GM21423 (cell line): ENCODE measurements around the gene ZCCHC3.

Experiments
- ATAC-seq: cut with Tn5 transposase; IDR thresholded peaks from one replicate; pipeline ENCODE4 v1.9.1; 2021; ENCODE audit warnings: mild to moderate bottlenecking, moderate library complexity; ENCODE audit not compliant: unreplicated experiment

Gene ZCCHC3

DNA sequence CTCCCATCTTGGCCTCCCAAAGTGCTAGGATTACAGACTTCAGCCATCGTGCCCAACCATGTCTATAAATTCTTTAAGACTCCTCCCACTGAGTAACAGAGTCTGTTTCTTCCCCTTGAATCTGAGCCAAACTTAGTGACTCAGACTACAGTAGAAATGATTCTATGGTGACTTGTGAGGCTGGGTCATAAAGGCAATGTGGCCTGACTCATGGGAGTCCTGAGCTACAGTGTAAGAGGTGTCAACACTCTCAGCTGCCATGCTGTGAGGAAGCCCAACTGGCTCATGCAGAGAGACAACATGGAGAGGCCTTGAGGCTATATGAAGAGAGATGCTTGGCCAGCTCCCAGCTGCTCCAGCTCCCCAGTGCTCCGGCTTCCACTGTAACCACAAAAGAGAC lies 44.3 kb downstream of the ZCCHC3 start:
- ATAC-seq: no peak

DNA sequence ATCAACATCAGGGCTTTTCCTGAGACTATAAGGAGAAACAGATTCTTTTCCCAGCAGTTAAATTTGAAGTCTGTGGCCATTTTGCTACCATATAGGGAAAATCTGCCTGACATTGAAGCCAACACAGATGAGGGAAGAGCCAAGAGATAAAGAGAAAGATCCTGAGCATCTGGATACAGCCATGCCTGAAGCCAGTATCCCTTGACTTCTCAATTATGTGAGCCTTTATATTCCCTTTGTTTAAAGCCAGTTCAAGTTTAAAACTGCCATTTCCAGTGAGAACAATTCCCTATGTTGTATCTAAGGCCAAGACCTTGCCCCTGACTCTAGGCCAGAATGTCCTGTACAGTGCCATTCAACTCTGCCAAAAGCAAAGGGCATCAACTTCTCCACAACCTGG lies 45.7 kb downstream of the ZCCHC3 start:
- no peak for ATAC-seq

DNA sequence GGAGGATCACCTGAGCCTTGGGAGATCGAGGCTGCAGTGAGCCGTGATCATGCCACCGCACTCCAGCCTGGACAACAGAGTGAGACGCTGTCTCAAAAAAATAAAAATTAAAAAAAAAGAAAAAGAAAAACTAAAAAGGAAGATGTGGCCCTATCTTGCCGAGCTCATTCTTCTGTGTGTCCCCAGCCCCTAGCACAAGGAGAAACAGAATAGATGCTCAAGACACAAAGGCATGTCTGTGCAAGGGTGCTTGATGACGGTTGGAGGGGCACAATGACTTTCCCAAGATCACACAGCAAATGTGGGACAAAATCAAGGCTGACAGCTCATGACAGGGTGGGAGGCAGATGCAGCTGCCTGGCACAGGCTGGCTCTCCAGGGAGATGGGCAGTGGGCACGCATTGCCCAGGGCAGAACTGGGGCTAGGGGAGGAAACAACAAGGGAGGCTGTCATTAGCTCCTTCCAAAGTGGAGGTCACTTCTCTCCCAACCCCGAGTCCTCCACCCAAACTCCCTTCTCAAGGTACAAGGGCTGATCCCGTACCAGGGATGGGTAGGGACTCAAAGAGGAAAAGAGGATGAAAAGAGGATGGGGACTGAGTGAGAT lies 48.8 kb downstream of the ZCCHC3 start:
- no peak for ATAC-seq

DNA sequence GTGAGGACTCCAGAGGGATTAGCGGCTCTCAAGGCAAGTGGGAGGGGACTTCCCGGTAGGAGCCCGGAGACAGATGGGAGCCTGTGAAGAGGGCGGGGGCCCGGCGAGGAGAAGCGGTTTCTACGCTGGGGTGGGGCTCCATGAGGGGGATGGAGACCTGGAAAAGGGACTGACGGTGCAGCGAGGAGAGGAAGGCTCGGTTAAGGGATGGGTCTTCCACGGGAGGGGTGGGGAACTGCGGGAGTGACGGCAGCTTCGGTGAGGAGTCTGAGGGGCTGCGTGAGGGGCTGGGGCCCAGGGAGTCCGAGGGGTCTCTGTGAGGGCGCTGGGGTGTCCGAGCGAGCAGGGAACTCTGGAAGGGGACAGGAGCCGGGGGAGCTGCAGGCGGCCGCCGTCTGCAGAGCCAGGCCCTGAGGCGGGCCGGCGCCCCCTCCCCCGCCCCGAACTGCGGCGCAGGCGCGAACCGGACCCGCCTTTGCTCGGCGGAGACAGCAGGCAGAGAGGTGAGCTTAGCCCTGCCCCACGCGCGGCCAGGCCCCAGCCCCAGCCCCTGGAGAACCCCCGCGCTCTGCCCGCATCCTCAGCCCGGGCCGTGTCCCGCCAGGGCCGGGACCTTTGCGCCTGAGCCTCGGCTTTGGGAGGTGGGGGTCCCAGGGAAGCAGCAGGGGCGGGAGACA lies 49.4 kb downstream of the ZCCHC3 start, which contains the start of gene NRSN2:
Gene NRSN2 (plus strand): TSS at position 472 of the 677 bp plus-strand sequence. CDS start 2,533 bp downstream, outside the sequence.
- ATAC-seq: peak; percentile 25

DNA sequence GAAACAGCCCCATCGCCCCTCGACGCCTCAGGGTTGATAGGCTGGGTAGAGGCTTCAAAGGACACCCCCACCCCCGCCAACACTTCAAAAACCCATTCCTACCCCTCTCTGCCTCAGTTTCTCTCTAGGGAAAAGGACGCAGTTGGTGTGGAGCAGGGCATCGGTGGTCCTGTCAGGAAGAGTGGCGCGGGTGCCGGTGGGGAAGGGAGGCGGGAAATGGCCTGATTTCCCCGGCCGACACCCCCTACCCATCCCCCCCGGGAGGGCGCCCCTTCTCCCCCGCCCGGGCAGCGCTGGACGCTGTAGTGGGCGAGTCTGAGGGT lies 49.9 kb downstream of the ZCCHC3 start:
- ATAC-seq: peak; percentile 5

DNA sequence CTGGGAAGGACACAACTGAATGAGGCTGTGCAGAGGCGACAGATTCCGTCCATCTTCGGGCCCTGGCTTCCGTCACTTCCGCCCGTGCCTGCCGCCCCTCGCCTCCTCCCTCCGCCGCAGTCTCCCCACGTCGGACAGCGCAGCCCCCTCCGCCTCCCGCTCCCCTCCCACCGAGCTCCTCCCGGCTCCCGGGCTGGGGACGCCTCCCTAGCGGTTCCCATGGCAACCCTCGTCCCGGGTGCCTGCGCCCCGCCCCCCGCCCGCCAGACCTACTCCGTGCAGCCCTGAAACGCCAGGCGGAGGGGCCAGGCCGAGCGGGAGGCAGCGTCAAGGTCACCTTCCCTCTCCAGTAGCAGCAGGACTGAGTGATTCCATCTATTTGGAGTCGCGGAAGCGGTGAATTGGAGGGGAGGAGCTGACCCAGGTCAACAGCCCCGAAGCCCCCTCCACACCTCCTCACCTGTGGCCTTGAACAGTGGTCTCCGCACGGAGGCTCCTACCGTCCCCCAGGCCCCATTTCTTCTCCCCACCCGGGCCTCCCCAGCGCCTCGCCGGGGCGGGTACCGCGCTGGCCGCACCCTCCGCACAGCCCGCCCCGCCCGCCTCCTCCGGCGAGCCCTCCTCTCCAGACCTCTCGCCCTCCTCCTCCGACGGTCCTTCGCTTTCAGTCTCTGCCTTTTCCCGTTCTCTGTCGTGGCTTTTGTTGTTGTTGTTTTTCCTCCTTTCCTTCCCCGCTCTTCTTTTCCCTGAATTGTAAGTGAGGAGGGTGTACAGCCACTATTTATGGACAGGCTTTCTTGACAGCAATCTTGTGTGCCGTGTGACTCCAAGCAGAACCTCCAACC lies 50.5 kb downstream of the ZCCHC3 start:
- ATAC-seq: peak; percentile 68

DNA sequence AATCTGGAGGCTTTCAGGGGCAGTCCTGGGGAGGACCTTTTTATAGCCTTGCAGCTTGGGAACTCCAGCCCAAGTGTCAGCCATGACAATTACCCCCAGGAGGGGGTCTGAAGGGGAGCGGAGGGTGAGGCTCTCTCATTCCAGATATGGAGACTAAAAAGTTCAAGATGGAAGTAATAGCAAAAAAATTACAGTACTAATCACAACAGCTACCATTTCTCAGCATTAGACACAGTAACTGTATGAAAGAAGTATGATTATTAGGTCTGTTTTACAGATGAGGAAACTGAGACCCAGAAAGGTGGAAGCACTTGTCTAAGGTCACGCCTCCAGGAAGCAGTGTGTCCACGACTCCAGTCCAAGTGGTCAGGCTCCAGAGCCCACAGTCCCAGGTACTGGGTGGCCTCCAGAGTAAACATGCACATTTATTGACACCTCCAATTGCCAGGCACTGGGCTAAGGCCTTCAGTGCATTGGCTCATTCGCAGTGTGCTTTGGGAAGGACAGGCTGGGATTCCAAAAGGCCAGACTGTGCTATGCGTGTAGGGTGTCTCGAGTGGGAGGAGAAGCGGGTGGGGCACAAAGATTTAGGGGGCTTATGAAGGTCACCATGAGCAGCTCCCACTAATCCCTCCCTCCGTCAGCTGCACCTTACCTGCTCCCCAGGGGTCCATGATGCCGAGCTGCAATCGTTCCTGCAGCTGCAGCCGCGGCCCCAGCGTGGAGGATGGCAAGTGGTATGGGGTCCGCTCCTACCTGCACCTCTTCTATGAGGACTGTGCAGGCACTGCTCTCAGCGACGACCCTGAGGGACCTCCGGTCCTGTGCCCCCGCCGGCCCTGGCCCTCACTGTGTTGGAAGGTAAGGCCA lies 51.8 kb downstream of the ZCCHC3 start:
- no peak for ATAC-seq
